Astrocyte (in vitro differentiated cells and primary cell): ENCODE results near the gene TTLL5. TPM values are rescaled to one million over a fixed set of nuclear protein-coding genes. Genes with fewer than 3 reads are reported as not detected.
A peak's percentile ranks its signal among the peaks of the same experiment; 100 is the strongest.

Experiments
- DNase-seq: peaks from one replicate; pipeline ENCODE4 v3.0.0-alpha.2; 2010; ENCODE audit warnings: low read depth
- FAIRE-seq: peaks from 2 replicates; lab custom pipeline; 2011; peaks lifted over from hg19 to GRCh38; lab: Jason Lieb, UNC
- H2AFZ ChIP-seq: 2 replicates; pipeline ENCODE4 v1.6.0; 2012; ENCODE audit warnings: low read depth, low read length, inconsistent platforms
- H3K27ac ChIP-seq: 2 replicates; pipeline ENCODE4 v1.5.1; 2011; ENCODE audit warnings: low read depth, low read length, inconsistent platforms
- H3K27me3 ChIP-seq: 2 replicates; pipeline ENCODE4 v1.6.0; 2011; ENCODE audit warnings: low read length, inconsistent platforms; ENCODE audit not compliant: insufficient read depth
- H3K36me3 ChIP-seq: 2 replicates; pipeline ENCODE4 v1.5.1; 2011; ENCODE audit warnings: low read length, inconsistent platforms; ENCODE audit not compliant: insufficient read depth
- H3K4me1 ChIP-seq: 2 replicates; pipeline ENCODE4 v1.5.1; 2011; ENCODE audit warnings: low read length, inconsistent platforms; ENCODE audit not compliant: insufficient read depth
- H3K4me2 ChIP-seq: 2 replicates; pipeline ENCODE4 v1.6.0; 2012; ENCODE audit warnings: low read length, inconsistent platforms
- H3K4me3 ChIP-seq: 2 replicates; pipeline ENCODE4 v1.5.1; 2011; ENCODE audit warnings: low read depth, mild to moderate bottlenecking, low read length, inconsistent platforms; ENCODE audit not compliant: insufficient read depth
- H3K79me2 ChIP-seq: 2 replicates; pipeline ENCODE4 v1.6.0; 2012; ENCODE audit warnings: mild to moderate bottlenecking, low read length, inconsistent platforms; ENCODE audit not compliant: insufficient read depth
- H3K9ac ChIP-seq: 2 replicates; pipeline ENCODE4 v1.6.0; 2012; ENCODE audit warnings: mild to moderate bottlenecking, low read length, inconsistent platforms
- H3K9me3 ChIP-seq: 2 replicates; pipeline ENCODE4 v1.5.1; 2012; ENCODE audit warnings: low read depth, mild to moderate bottlenecking, low read length, inconsistent platforms; ENCODE audit not compliant: insufficient read depth
- H4K20me1 ChIP-seq: 2 replicates; pipeline ENCODE4 v1.6.0; 2012; ENCODE audit warnings: low read length, inconsistent platforms; ENCODE audit not compliant: insufficient read depth
- H3K27ac Mint-ChIP-seq: one replicate; pipeline ENCODE4 v1.8.0; 2021; ENCODE audit warnings: mild to moderate bottlenecking, mixed read lengths; ENCODE audit not compliant: unreplicated experiment
- H3K27me3 Mint-ChIP-seq: one replicate; pipeline ENCODE4 v1.8.0; 2021; ENCODE audit warnings: low read depth, mixed read lengths; ENCODE audit not compliant: unreplicated experiment
- H3K36me3 Mint-ChIP-seq: one replicate; pipeline ENCODE4 v1.8.0; 2021; ENCODE audit warnings: low read depth, mixed read lengths; ENCODE audit not compliant: unreplicated experiment
- H3K4me1 Mint-ChIP-seq: one replicate; pipeline ENCODE4 v1.8.0; 2021; ENCODE audit warnings: low read depth, mixed read lengths; ENCODE audit not compliant: unreplicated experiment
- H3K4me3 Mint-ChIP-seq: one replicate; pipeline ENCODE4 v1.8.0; 2021; ENCODE audit warnings: mild to moderate bottlenecking, moderate library complexity, mixed read lengths; ENCODE audit not compliant: unreplicated experiment
- H3K9me3 Mint-ChIP-seq: one replicate; pipeline ENCODE4 v1.8.0; 2021; ENCODE audit warnings: mild to moderate bottlenecking, mixed read lengths; ENCODE audit not compliant: unreplicated experiment
- EZH2 ChIP-seq: IDR thresholded peaks from 2 replicates; pipeline ENCODE4 v1.6.1; 2012; ENCODE audit warnings: mild to moderate bottlenecking, low read length, inconsistent platforms; ENCODE audit not compliant: insufficient read depth
- total RNA-seq: library from RNA; stranded (reverse); gene quantifications from 2 replicates; pipeline ENCODE4 v1.2.1, GENCODE V29; 2021
- TF ChIP-seq, protein P1 (sequence below): IDR thresholded peaks from 2 replicates; pipeline ENCODE4 v1.5.1; 2011; ENCODE audit warnings: low read depth, mild to moderate bottlenecking, inconsistent platforms, low read length, moderate library complexity; ENCODE audit not compliant: insufficient read depth

TTLL5 gene
- total RNA-seq, 1 donor from 2014 or later, result 24.0 TPM

DNA sequence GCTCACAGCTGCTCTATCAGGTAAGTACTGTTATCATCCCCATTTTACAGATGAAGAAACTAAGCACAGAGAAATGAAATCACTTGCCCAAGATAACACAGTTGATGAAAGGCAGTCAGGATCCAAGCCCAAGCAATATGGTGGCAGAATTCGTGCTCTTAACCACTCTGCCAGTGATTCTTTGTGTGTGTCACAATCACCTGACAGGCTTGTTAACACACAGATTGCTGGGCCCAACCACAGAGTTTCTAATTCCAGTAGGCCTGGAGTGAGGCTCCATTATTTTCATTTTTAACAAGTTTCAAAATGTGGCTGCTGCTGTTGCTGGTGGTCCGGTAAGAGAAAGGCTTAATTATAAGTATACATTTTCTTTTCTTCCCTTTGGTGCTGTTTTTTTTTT, 186.5 kb downstream of the TTLL5 start:
- no peaks in the 10 kb centered on the region for H3K36me3 Mint-ChIP-seq

GRCh38 chr14:75848167-75848913, 187.3 kb downstream of the TTLL5 start:
- Histone ChIP-seq H3K4me1 (peaks cover 3% of the 10 kb centered on the region), H4K20me1 (no peaks in the 10 kb centered on the region), H3K79me2 (no peaks in the 10 kb centered on the region), H3K4me3 (no peak overlapping the region), H3K4me2 (no peak overlapping the region), H3K9me3 (no peaks in the 10 kb centered on the region), H3K36me3 (no peaks in the 10 kb centered on the region), H2AFZ (no peak overlapping the region), H3K27me3 (no peaks in the 10 kb centered on the region), H3K9ac (no peak overlapping the region), H3K27ac (no peak overlapping the region)
- no peak for FAIRE-seq
- Mint-ChIP-seq H3K4me1 (peaks cover 14% of the 10 kb centered on the region), H3K27me3 (no peaks in the 10 kb centered on the region), H3K36me3 (no peaks in the 10 kb centered on the region), H3K27ac (no peak overlapping the region), H3K4me3 (no peak overlapping the region), H3K9me3 (no peaks in the 10 kb centered on the region)
- TF ChIP-seq, protein P1, sequence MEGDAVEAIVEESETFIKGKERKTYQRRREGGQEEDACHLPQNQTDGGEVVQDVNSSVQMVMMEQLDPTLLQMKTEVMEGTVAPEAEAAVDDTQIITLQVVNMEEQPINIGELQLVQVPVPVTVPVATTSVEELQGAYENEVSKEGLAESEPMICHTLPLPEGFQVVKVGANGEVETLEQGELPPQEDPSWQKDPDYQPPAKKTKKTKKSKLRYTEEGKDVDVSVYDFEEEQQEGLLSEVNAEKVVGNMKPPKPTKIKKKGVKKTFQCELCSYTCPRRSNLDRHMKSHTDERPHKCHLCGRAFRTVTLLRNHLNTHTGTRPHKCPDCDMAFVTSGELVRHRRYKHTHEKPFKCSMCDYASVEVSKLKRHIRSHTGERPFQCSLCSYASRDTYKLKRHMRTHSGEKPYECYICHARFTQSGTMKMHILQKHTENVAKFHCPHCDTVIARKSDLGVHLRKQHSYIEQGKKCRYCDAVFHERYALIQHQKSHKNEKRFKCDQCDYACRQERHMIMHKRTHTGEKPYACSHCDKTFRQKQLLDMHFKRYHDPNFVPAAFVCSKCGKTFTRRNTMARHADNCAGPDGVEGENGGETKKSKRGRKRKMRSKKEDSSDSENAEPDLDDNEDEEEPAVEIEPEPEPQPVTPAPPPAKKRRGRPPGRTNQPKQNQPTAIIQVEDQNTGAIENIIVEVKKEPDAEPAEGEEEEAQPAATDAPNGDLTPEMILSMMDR, result no peak
- TF ChIP-seq EZH2, result no peak
- DNase-seq, result no peak

More for the DNA sequence above, 186.5 kb downstream of the TTLL5 start:
- Histone ChIP-seq H4K20me1 (no peaks in the 10 kb centered on the region), H3K27ac (no peak overlapping the region), H3K27me3 (no peaks in the 10 kb centered on the region), H3K9me3 (no peaks in the 10 kb centered on the region), H2AFZ (no peak overlapping the region), H3K9ac (no peak overlapping the region), H3K79me2 (no peaks in the 10 kb centered on the region), H3K4me3 (no peak overlapping the region), H3K36me3 (no peaks in the 10 kb centered on the region), H3K4me1 (peaks cover 3% of the 10 kb centered on the region), H3K4me2 (no peak overlapping the region)
- Mint-ChIP-seq H3K9me3 (no peaks in the 10 kb centered on the region), H3K4me3 (no peak overlapping the region), H3K27me3 (no peaks in the 10 kb centered on the region), H3K4me1 (peaks cover 9% of the 10 kb centered on the region), H3K27ac (no peak overlapping the region)
- FAIRE-seq, result no peak
- TF ChIP-seq EZH2, result no peak
- TF ChIP-seq, protein P1, result no peak
- DNase-seq, result no peak

DNA sequence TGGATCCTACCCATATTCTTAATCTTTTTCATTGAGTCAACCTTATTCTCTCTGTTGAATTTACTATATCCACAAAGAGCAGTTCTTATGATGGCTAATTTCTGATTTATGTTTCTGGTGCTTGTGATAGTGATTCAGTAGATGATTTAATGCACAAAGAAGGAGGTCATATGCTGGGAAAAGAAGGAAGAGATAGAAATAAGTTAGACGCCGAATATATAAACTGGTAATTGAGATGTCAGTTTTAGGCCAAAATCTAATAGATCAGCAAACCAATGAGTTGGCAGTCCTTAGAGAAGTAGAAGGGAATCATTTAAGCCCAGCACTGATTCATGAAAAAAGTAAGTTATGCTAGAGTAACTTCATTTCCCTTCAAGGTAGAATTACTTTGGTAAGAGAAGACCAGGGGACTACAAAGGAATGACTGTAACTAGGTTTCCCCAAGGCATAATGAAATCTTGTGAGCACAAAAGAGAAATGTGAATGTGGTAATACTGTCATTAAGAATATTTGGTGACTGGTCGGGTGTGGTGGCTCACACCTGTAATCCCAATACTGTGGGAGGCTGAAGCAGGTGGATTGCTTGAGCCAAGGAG, 188.4 kb downstream of the TTLL5 start:
- H4K20me1 ChIP-seq, result no peaks in the 10 kb centered on the region
- H3K27ac Mint-ChIP-seq, result no peak overlapping the region
- no peak overlapping the region for H3K4me3 Mint-ChIP-seq
- DNase-seq (peak; percentile 48), FAIRE-seq (no peak)
- H3K36me3 Mint-ChIP-seq, result no peaks in the 10 kb centered on the region
- no peak overlapping the region for H3K4me2 ChIP-seq
- no peaks in the 10 kb centered on the region for H3K27me3 ChIP-seq
- no peaks in the 10 kb centered on the region for H3K27me3 Mint-ChIP-seq
- H3K27ac ChIP-seq, result no peak overlapping the region
- peaks cover 14% of the 10 kb centered on the region for H3K4me1 Mint-ChIP-seq
- no peaks in the 10 kb centered on the region for H3K9me3 Mint-ChIP-seq
- no peaks in the 10 kb centered on the region for H3K36me3 ChIP-seq
- peaks cover 3% of the 10 kb centered on the region for H3K4me1 ChIP-seq
- no peak overlapping the region for H3K9ac ChIP-seq
- no peak for TF ChIP-seq EZH2
- TF ChIP-seq, protein P1, result no peak
- H3K79me2 ChIP-seq, result no peaks in the 10 kb centered on the region
- H3K9me3 ChIP-seq, result no peaks in the 10 kb centered on the region
- no peak overlapping the region for H2AFZ ChIP-seq
- H3K4me3 ChIP-seq, result no peak overlapping the region
